NB4 (cell line): ENCODE measurements around the gene TUBD1.

Source experiments
- POLR2A ChIP-seq: IDR thresholded peaks from 2 replicates; pipeline ENCODE4 v1.6.1; 2011; ENCODE audit warnings: mild to moderate bottlenecking; ENCODE audit not compliant: insufficient read length; ENCODE audit errors: extremely low read depth
- TF ChIP-seq, protein P1 (sequence below): IDR thresholded peaks from one replicate; pipeline ENCODE4 v1.5.1; 2012; ENCODE audit warnings: low read depth, low read length

DNA sequence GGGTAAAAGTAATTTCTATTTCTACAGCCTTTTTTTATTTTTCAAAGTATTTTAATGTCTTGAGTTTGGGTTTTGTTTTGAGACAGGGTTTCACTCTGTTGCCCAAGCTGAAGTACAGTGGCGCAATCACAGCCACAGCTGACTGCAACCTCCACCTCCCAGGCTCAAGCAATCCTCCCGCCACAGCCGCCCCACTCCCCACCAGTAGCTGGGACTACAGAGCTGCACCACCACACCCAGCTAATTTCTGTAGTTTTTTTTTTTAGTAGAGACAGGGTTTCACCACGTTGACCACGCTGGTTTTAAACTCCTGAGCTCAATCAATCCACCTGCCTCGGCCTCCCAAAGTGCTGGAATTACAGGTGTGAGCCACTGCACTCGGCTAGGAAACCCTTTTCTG is 44.0 kb downstream of the TUBD1 start:
- TF ChIP-seq, protein P1, sequence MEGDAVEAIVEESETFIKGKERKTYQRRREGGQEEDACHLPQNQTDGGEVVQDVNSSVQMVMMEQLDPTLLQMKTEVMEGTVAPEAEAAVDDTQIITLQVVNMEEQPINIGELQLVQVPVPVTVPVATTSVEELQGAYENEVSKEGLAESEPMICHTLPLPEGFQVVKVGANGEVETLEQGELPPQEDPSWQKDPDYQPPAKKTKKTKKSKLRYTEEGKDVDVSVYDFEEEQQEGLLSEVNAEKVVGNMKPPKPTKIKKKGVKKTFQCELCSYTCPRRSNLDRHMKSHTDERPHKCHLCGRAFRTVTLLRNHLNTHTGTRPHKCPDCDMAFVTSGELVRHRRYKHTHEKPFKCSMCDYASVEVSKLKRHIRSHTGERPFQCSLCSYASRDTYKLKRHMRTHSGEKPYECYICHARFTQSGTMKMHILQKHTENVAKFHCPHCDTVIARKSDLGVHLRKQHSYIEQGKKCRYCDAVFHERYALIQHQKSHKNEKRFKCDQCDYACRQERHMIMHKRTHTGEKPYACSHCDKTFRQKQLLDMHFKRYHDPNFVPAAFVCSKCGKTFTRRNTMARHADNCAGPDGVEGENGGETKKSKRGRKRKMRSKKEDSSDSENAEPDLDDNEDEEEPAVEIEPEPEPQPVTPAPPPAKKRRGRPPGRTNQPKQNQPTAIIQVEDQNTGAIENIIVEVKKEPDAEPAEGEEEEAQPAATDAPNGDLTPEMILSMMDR: no peak
- no peak for TF ChIP-seq POLR2A
